Measurements from ENCODE around the gene PAGR1.
"Not testable (repeated sequence)": the region's sequence is repeated elsewhere in the genome, so short reads cannot be mapped to it uniquely, and the experiment has no call there.

The PAGR1 gene

DNA sequence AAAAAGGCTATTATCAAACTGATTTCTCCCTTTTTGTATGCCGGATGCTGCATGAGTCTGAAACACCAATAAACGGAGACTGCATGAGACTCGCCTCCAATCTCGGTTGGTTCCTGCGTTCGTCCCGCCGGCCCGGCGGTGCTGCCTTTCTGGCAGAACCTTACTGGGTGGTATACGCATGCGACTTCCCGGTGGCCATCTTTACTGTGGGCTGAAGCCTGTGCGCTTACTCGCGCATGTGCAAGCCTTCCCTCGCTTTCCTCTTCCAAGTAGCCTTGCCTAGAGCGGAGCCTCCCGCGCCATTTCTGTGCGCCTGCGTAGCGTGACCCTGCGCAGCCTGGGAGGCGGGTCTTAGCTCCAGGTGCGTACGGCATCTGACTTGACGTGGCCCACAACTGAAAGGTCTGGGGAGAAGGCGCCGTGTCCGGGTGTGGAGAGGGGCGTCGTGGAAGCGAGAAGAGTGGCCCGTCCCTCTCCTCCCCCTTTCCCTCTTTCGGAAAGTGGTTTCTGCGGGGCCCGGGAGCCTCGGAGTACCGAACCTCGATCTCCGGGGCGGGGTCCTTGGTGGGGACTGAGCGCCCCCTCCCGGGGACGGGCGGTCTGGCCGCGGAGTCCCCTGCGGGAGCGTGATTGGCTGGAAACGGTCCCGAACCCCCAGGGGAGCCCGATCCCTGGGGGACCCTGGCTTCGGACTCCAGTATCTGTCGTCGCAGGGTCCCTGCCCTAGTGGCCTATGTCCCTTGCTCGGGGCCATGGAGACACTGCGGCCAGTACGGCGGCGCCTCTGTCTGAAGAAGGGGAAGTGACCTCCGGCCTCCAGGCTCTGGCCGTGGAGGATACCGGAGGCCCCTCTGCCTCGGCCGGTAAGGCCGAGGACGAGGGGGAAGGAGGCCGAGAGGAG lies at the start of gene PAGR1:
Gene PAGR1 (plus strand): TSS at position 360 of the 901 bp plus-strand sequence. CDS start 374 bp downstream, at position 734.
- H3K4me1 Mint-ChIP-seq (ENCODE audit: low read depth): peaks cover 70% of the 10 kb centered on the region
- H3K27me3 Mint-ChIP-seq: no peaks in the 10 kb centered on the region
- H3K4me3 Mint-ChIP-seq: peak within 1 kb of the TSS; percentile 96
- H3K36me3 Mint-ChIP-seq (ENCODE audit: low read depth): peaks cover 37% of the 10 kb centered on the region
- peak within 1 kb of the TSS; percentile 97 for H3K27ac Mint-ChIP-seq
- H3K9me3 Mint-ChIP-seq: no peaks in the 10 kb centered on the region

DNA sequence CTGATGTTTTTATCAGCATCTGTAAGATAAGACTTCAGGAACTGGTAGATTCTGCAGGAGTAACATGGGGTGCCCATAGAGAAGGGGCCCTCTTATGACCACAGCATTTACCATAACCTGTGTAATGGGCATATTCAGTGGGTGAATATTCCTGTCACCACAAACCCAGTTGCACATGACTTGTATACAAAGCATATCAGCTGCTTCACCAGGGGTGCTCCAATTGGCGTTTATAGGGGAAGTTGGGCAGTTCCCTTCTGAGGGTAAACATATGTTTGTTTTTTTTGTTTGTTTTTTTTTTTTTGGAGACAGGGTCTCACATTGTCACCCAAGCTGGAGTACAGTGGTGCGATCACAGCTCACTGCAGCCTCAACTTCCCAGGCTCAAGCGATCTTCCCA lies 49.4 kb upstream of the PAGR1 start:
- no peaks in the 10 kb centered on the region for H3K4me1 Mint-ChIP-seq (ENCODE audit: low read depth)
- no peaks in the 10 kb centered on the region for H3K9me3 Mint-ChIP-seq
- no peaks in the 10 kb centered on the region for H3K36me3 Mint-ChIP-seq (ENCODE audit: low read depth)
- no peak overlapping the region for H3K27ac Mint-ChIP-seq
- H3K4me3 Mint-ChIP-seq: no peak overlapping the region
- H3K27me3 Mint-ChIP-seq: no peaks in the 10 kb centered on the region

DNA sequence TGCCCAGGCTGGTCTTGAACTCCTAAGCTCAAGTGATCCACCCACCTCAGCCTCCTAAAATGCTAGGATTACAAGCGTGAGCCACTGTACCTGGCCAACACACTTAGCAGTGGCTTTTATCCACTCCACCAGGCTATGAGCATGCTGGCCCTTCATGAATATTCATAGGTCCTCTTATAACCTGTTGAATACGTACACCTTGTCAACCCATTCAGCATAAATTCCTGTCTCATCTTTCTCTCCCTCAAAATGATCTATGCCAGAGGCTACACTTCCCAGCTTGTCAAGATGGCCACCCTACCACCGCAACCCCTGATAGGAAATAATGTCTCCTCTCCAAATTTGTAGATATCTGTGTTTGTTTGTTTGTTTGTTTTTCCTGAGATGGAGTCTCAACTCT lies 48.9 kb upstream of the PAGR1 start:
- no peaks in the 10 kb centered on the region for H3K4me1 Mint-ChIP-seq (ENCODE audit: low read depth)
- no peak overlapping the region for H3K4me3 Mint-ChIP-seq
- no peaks in the 10 kb centered on the region for H3K9me3 Mint-ChIP-seq
- H3K27ac Mint-ChIP-seq: no peak overlapping the region
- H3K27me3 Mint-ChIP-seq: no peaks in the 10 kb centered on the region
- H3K36me3 Mint-ChIP-seq (ENCODE audit: low read depth): no peaks in the 10 kb centered on the region

DNA sequence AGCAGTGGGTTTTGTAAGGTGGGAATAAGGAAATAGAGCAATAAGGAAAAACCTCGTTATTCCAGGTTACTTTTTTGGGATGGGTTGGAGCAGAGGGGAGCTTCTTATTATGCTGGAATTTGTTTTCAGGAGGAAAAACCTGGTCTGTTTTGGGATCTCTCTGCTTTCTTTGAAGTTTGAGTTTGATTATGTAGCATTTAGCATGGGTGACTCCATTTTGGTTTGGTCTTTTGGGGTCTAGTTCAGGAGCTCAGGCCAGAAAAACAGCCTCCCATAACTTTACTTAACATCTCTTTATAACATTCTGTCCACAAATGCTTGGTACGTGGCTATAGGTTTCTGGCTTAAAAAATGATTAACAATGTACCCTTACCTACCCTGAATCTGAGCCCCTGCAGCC lies 46.4 kb upstream of the PAGR1 start:
- Mint-ChIP-seq H3K4me1 (ENCODE audit: low read depth) (no peaks in the 10 kb centered on the region), H3K36me3 (ENCODE audit: low read depth) (no peaks in the 10 kb centered on the region), H3K9me3 (no peaks in the 10 kb centered on the region), H3K27ac (no peak overlapping the region), H3K4me3 (no peak overlapping the region), H3K27me3 (no peaks in the 10 kb centered on the region)

DNA sequence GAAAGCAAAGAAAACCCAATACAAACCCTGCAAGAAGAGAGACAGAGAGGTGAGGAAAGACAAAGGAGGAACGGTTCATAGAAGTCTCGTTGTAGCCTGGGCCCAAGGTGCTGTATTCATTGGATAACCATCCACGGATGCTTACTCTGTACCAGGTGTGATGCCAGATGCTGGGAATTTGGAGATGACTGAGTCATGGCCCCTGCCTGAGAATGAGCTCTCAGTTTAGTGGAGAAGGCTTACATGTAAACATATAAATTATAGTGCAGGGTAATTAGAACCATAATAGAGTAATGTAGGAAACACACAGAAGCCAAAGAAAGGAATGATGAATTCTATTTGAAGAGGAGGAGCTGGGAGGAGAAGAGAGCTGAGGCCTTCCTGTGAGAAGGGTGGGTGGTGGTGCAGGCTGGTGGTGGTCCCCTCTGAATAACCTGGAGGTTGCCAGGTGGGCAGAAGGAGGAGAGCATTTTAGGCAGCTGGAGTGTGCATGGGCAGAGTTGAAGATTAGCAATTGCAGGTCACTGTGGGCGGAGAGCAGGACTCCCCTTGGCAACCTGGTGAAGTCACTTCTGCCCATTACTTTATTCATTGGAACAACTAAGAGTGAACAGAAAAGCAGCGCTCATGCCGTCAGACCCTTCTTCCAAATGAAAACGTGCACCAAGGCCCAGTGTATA lies 45.6 kb upstream of the PAGR1 start:
- H3K27me3 Mint-ChIP-seq: no peaks in the 10 kb centered on the region

DNA sequence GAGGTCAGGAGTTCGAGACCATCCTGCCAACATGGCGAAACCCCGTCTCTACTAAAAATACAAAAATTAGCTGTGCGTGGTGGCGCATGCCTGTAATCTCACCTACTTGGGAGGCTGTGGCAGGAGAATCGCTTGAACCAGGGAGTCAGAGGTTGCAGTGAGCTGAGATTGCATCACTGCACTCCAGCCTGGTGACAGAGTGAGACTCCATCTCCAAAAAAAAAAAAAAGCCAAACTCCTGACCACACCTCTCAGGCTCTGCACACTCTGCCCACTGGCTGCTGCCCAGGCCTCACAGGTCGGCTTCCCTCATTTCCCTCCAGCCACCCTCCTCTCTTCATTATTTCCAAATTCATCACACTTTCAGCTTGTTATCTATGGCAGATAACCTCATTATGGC lies 43.6 kb upstream of the PAGR1 start:
- not testable (repeated sequence) for H3K4me1 Mint-ChIP-seq (ENCODE audit: low read depth); H3K27me3 Mint-ChIP-seq; H3K36me3 Mint-ChIP-seq (ENCODE audit: low read depth); H3K9me3 Mint-ChIP-seq; H3K4me3 Mint-ChIP-seq; H3K27ac Mint-ChIP-seq

More for the DNA sequence above, 45.6 kb upstream of the PAGR1 start:
- Mint-ChIP-seq H3K4me1 (ENCODE audit: low read depth) (peaks cover under 1% of the 10 kb centered on the region), H3K9me3 (no peaks in the 10 kb centered on the region), H3K4me3 (no peak overlapping the region), H3K27ac (no peak overlapping the region), H3K36me3 (ENCODE audit: low read depth) (no peaks in the 10 kb centered on the region)

DNA sequence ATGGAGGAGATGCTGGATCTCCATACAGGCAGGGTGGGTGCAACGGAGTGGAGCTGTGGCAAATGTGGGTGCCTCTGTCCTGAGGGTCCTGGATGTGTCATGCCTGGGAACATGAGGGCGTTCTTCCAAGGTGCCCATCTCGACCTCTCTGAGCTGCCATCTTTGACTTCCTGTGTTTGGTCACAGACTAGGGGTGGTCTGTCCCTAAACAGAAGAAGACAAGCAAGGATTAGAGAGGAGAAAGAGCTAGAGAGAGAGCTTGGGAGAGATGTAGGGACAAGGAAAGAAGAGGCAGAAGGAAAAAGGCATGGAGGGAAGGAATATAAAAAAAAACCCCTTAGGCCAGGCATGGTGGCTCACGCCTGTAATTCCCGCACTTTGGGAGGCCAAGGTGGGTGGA lies 41.2 kb upstream of the PAGR1 start:
- Mint-ChIP-seq H3K36me3 (ENCODE audit: low read depth) (no peaks in the 10 kb centered on the region), H3K9me3 (no peaks in the 10 kb centered on the region), H3K27me3 (no peaks in the 10 kb centered on the region), H3K27ac (peak overlapping the region; percentile 77), H3K4me1 (ENCODE audit: low read depth) (peaks cover 6% of the 10 kb centered on the region), H3K4me3 (no peak overlapping the region)

DNA sequence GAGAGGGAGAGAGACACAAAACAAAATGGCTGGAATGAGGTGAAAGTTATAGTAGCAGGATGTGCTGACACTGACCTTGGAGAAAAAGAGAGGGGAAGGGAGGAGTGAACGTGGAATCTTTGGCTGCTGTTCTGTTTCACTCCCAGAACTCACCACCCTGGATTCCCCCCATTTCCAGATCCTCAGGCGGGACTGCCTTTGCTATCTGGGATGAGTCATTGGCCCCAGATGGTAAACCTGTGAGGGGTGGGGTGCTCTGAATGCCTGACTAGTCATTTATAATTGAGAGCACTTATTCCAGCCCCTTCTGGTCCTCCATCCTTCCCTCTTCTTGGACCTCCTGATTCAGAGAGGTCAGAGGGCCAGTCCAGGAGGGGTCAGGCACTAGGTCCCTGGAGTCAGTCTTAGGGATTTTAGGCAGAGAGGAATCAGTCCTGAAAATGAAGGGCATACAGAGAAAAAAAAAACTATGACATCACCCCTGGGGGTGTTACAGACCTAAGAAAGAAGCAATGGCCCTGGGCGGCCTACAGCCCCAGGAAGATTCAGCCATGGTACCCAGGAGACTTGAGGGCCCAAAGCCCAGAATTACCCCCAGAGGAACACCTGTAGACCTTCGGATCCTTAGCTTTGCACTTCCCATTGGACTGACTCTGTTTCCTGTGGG lies 40.1 kb upstream of the PAGR1 start:
- Mint-ChIP-seq H3K4me3 (no peak overlapping the region), H3K4me1 (ENCODE audit: low read depth) (peaks cover 6% of the 10 kb centered on the region), H3K27me3 (no peaks in the 10 kb centered on the region), H3K27ac (no peak overlapping the region), H3K9me3 (no peaks in the 10 kb centered on the region), H3K36me3 (ENCODE audit: low read depth) (no peaks in the 10 kb centered on the region)

DNA sequence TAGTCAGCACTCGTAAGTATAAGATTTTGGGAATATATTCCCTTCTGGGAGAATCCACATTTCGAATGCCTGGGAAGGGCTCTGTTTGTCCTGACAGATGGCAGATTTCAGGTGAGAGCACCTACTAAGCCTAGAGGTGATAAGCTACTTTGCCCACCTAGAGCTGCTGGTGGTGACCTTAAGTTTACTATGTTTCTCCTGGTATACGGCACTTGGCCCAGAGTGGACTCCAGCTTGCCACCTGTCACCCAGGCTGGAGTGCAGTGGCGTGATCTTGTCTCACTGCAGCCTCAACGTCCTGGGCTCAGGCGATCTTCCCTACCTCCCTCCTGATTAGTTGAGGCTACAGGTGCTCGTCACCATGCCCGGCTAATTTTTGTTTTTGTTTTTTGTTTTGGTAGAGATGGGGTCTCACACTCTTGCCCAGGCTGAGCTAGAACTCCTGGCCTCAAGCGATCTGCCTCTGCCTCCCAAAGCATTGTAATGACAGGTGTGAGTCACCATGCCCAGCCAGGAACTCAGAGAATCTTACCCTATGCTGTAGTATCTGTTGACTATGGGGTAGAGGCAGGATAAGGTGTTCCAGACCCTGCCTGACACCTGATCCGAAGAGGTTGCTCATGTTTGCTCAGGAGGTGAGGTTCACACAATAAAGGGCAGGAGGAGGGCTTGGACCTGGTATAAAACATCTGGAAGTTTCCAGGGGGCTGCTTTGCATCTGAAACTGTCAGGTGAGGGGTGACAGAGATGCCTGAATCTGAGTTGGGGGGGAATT lies 38.2 kb upstream of the PAGR1 start, which contains the start of gene ZG16:
Gene ZG16 (plus strand): TSS at position 681 of the 775 bp plus-strand sequence. CDS start 1,011 bp downstream, outside the sequence.
- no peak within 1 kb of the TSS for H3K27ac Mint-ChIP-seq
- H3K4me1 Mint-ChIP-seq (ENCODE audit: low read depth): peaks cover 6% of the 10 kb centered on the region
- no peak within 1 kb of the TSS for H3K4me3 Mint-ChIP-seq
- H3K27me3 Mint-ChIP-seq: no peaks in the 10 kb centered on the region
- H3K9me3 Mint-ChIP-seq: no peaks in the 10 kb centered on the region
- no peaks in the 10 kb centered on the region for H3K36me3 Mint-ChIP-seq (ENCODE audit: low read depth)

DNA sequence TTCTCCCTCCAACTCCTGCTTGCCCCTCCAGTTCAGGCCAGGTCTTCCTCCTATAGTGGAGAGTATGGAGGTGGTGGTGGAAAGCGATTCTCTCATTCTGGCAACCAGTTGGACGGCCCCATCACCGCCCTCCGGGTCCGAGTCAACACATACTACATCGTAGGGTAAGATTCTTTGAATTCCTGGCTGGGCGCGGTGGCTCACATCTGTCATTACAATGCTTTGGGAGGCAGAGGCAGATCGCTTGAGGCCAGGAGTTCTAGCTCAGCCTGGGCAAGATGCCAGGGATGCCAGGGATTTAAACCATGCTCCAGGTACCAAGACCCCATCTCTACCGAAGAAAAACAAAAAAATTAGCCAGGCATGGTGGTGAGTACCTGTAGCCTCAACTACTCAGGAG lies 36.5 kb upstream of the PAGR1 start:
- H3K27me3 Mint-ChIP-seq: no peaks in the 10 kb centered on the region
- H3K9me3 Mint-ChIP-seq: no peaks in the 10 kb centered on the region
- no peak overlapping the region for H3K4me3 Mint-ChIP-seq
- H3K36me3 Mint-ChIP-seq (ENCODE audit: low read depth): no peaks in the 10 kb centered on the region
- H3K4me1 Mint-ChIP-seq (ENCODE audit: low read depth): peaks cover 16% of the 10 kb centered on the region
- H3K27ac Mint-ChIP-seq: no peak overlapping the region

DNA sequence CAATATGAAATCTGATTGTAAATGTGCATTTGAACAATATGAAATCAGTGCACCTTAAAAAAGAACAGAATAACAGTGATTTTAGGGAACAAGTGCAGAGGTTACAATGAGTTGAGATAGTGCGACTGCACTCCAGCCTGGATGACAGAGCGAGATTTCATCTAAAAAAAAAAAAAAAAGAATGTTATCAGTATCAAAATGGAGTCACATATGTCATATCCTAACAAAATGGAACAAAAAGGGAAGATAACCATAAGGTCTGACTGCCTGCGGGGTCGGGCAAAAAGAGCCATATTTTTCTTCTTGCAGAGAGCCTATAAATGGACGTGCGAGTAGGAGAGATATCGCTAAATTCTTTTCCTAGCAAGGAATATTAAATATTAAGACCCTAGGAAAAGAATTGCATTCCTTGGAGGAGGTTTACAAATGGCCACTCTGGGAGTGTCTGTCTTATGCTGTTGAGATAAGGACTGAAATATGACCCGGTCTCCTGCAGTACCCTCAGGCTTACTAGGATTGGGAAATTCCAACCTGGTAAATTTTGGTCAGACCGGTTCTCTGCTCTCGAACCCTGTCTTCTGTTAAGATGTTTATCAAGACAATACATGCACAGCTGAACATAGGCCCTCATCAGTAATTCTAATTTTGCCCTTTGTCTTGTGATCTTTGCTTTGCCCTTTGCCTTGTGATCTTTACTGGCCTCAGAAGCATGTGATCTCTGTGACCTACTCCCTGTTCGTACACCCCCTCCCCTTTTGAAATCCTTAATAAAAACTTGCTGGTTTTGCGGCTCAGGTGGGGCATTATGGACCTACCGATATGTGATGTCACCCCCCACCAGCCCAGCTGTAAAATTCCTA lies 32.6 kb upstream of the PAGR1 start:
- not testable (repeated sequence) for H3K27me3 Mint-ChIP-seq; H3K27ac Mint-ChIP-seq; H3K9me3 Mint-ChIP-seq; H3K36me3 Mint-ChIP-seq (ENCODE audit: low read depth); H3K4me3 Mint-ChIP-seq
- peaks cover 23% of the 10 kb centered on the region for H3K4me1 Mint-ChIP-seq (ENCODE audit: low read depth)

DNA sequence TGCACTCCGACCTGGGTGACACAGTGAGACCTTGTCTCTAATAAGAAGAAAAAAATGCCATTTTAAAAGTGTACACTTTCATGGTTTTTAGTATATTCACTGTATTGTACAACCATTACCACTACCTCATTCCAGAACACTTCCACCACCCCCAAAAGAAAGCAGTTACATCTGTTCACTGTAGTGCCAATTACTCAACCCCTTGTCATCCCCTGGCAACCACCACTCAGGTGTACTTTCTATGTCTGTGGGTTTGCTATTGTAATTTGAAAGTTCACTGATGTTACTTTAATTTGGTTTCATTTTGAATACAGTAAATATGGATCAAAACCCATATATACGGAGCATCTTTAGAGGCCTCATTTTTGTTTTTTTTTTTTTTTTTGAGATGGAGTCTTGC lies 31.8 kb upstream of the PAGR1 start:
- no peak overlapping the region for H3K27ac Mint-ChIP-seq
- peaks cover 23% of the 10 kb centered on the region for H3K4me1 Mint-ChIP-seq (ENCODE audit: low read depth)
- no peaks in the 10 kb centered on the region for H3K27me3 Mint-ChIP-seq
- no peaks in the 10 kb centered on the region for H3K9me3 Mint-ChIP-seq
- no peaks in the 10 kb centered on the region for H3K36me3 Mint-ChIP-seq (ENCODE audit: low read depth)
- no peak overlapping the region for H3K4me3 Mint-ChIP-seq

DNA sequence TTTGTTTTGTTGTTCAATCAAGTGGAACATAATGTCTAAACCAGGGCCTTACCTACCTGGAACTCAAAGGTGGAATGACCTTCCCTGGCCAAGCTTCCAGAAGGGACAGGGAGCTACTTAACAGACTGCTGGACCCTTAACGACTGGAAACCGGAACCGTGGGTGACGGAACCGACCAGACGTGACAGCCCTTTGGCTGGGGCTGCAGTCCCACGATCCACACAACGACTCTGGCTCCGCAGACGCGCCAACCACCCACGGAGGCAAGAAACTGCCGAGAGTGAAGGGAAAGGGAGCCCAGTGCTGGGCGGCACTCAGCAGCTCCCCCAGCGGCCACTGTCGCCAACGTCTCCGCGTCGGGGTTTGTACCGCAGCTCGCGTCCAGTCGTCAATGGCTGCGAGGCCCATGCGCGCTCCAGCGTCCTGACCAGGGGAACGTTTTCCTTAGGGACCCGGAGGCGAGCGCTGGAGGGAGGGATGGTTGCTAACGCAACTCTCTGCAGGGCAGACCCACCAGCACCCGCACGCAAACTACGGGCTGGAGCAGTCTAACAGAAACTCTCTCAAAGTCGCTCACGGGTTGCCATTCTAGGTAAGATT lies 31.0 kb upstream of the PAGR1 start:
- Mint-ChIP-seq H3K4me1 (ENCODE audit: low read depth) (peaks cover 27% of the 10 kb centered on the region), H3K27ac (peak overlapping the region; percentile 11), H3K9me3 (no peaks in the 10 kb centered on the region), H3K36me3 (ENCODE audit: low read depth) (no peaks in the 10 kb centered on the region), H3K27me3 (no peaks in the 10 kb centered on the region), H3K4me3 (peak overlapping the region; percentile 56)
